Head of caudate nucleus (tissue), 42 donors: ENCODE data around the gene ZNF28.
"Not testable (repeated sequence)": the region's sequence is repeated elsewhere in the genome, so short reads cannot be mapped to it uniquely, and the experiment has no call there.

Experiments used
- DNase-seq, 42 donors: peaks; one replicate each; pipeline versions ENCODE4 v3.0.0 to v3.0.0-alpha.2; 2020 to 2021; ENCODE audit warnings: mixed read lengths in 7 of 42
- intact Hi-C: fragments of 100-400 bp; cut with DNase I; formaldehyde crosslinking; loops from one replicate; pipeline ENCODE4 v1.15.0; 2022

ZNF28 gene

GRCh38 chr19:52786078-52786463, 35.4 kb downstream of the ZNF28 start:
- intact Hi-C loops, result no loop called here
- DNase-seq, result peak in 1 of 42 donors; percentile 31

DNA sequence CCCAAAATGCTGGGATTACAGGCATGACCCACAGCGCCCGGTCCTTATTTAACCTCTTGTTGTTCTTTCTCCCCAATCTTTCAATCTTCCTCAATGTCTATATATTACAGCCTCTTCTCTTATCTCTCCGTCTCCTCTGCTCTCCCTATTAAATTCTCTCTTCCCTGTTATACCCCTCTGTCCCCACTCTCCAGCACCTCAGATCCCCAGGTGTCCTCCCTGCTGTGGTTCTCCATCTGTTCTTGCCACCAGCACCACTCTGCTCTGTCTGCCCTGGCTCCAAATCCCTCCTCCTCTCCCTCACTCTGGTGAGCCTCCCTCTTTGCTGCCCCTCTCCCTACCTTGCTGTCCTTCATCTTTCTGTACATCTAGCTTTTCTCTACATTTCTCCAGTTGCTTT, 35.9 kb downstream of the ZNF28 start:
- intact Hi-C loops, result no loop called here
- no peak for DNase-seq

DNA sequence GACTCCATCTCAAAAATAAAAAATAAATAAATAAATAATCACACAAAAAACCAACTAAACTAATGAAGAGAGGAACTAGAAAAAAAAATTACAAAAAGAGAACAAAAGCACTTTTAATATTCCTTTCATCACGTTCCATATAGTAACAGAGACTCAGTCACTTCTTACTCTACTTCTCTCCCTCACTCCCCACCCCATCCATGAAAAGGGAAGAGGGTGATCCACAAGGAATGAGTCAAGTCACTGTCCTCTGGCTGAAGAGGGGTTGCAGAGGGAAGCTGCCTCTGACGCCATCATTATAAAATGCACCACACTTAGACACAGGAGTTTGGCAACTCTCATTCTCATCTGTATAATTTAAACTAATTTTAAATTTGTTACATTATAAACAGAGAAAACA, 38.6 kb downstream of the ZNF28 start:
- DNase-seq, intact Hi-C loops: not testable (repeated sequence)

GRCh38 chr19:52778811-52779210, 42.6 kb downstream of the ZNF28 start:
- DNase-seq, result no peak
- intact Hi-C loops, result no loop called here

DNA sequence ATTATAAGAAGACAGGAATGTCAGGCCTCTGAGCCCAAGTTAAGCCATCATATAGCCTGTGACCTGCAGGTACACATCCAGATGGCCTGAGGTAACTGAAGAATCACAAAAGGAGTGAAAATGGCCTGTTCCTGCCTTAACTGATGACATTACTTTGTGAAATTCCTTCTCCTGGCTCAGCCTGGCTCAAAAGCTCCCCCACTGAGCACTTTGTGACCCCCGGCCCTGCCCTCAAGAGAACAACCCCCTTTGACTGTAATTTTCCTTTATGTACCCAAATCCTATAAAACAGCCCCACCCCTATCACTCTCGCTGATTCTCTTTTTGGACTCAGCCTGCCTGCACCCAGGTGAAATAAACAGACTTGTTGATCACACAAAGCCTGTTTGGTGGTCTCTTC, 65.0 kb downstream of the ZNF28 start:
- intact Hi-C loops, DNase-seq: not testable (repeated sequence)

- intact Hi-C loops, result no loop called here
- DNase-seq, result no peak
Observed at GRCh38 chr19:52749780-52750179, 71.7 kb downstream of the ZNF28 start.

GRCh38 chr19:52748336-52748950, 73.0 kb downstream of the ZNF28 start:
- intact Hi-C loops, result no loop called here
- DNase-seq, result peak in 18 of 42 donors; percentile 7 to 58 (median 20)
